ENCODE data around the gene SLC12A5.

DNA sequence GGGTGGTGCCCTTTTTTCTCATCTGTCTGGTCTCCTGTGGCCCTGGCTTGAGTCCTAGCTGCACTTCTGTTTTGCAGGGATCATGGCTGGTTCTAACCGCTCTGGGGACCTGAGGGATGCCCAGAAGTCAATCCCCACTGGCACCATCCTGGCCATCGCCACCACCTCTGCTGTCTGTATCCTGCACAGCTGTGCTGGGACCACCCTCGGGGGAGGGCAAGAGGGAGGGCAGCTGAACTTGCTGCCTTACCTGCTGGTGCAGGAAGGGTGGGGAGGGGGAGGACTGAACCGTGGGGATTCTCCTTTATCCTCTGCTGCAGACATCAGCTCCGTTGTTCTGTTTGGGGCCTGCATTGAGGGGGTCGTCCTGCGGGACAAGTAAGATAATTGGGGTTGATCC, 14.5 kb downstream of the SLC12A5 start:
- TF ChIP-seq CTCF (IDR thresholded peaks at IDR 0.05) (no peak), EZH2 (IDR thresholded peaks at IDR 0.05; ENCODE audit: borderline replicate concordance, insufficient read depth, low read depth, low read length, poor library complexity, severe bottlenecking) (no peak)
